Activated T-cell treated with anti-CD3 and anti-CD28 coated beads for 4 hours (primary cell): Measurements from ENCODE around the gene NHERF2.

Experiments
- DNase-seq: peaks from one replicate; pipeline ENCODE4 v3.0.0-alpha.2; 2020

The NHERF2 gene

GRCh38 chr16:2085669-2086068 lies 59.0 kb downstream of the NHERF2 start:
- no peak for DNase-seq

- no peak for DNase-seq
These were observed 59.5 kb downstream of the NHERF2 start for GRCh38 chr16:2086106-2086742.

GRCh38 chr16:2086812-2087747 lies 60.4 kb downstream of the NHERF2 start:
- no peak for DNase-seq

- no peak for DNase-seq
These were observed 61.3 kb downstream of the NHERF2 start for GRCh38 chr16:2087748-2088631.
